GM21529 (cell line): ENCODE results near the gene SLC2A6.

Experiments
- ATAC-seq: cut with Tn5 transposase; IDR thresholded peaks from one replicate; pipeline ENCODE4 v1.9.1; 2021; ENCODE audit not compliant: unreplicated experiment

SLC2A6 gene

GRCh38 chr9:133478851-133479711, at the start of gene SLC2A6:
SLC2A6 (minus strand) TSS chr9:133479099; CDS start chr9:133479059, 40 bp downstream.
- ATAC-seq, result peak; percentile 88

- ATAC-seq, result no peak
Observed at GRCh38 chr9:133528001-133528875, 49.3 kb upstream of the SLC2A6 start.

GRCh38 chr9:133527444-133527920, 48.6 kb upstream of the SLC2A6 start:
- ATAC-seq, result no peak

GRCh38 chr9:133526721-133527321, 47.9 kb upstream of the SLC2A6 start:
- no peak for ATAC-seq

- no peak for ATAC-seq
Observed at GRCh38 chr9:133525677-133526076, 46.8 kb upstream of the SLC2A6 start.

- no peak for ATAC-seq
Observed at GRCh38 chr9:133524679-133525228, 45.9 kb upstream of the SLC2A6 start, which contains the start of gene MYMK. MYMK (minus strand) TSS chr9:133524959; CDS start chr9:133524844, 115 bp downstream.

GRCh38 chr9:133524146-133524545, 45.2 kb upstream of the SLC2A6 start:
- ATAC-seq, result no peak

GRCh38 chr9:133523106-133523505, 44.2 kb upstream of the SLC2A6 start:
- no peak for ATAC-seq

GRCh38 chr9:133522073-133522910, 43.4 kb upstream of the SLC2A6 start:
- no peak for ATAC-seq

GRCh38 chr9:133521122-133522072, 42.5 kb upstream of the SLC2A6 start:
- ATAC-seq, result no peak

GRCh38 chr9:133520121-133520835, 41.4 kb upstream of the SLC2A6 start:
- ATAC-seq, result no peak

GRCh38 chr9:133519693-133520092, 40.8 kb upstream of the SLC2A6 start:
- ATAC-seq, result no peak

- no peak for ATAC-seq
Observed at GRCh38 chr9:133518706-133519449, 40.0 kb upstream of the SLC2A6 start.

GRCh38 chr9:133518200-133518599, 39.3 kb upstream of the SLC2A6 start:
- ATAC-seq, result no peak

- ATAC-seq, result no peak
Observed at GRCh38 chr9:133517711-133518110, 38.8 kb upstream of the SLC2A6 start.

GRCh38 chr9:133516961-133517350, 38.1 kb upstream of the SLC2A6 start:
- ATAC-seq, result no peak

GRCh38 chr9:133516256-133516960, 37.5 kb upstream of the SLC2A6 start:
- no peak for ATAC-seq
